Measurements from ENCODE around the gene ZNF226.
"Not testable (repeated sequence)": the region's sequence is repeated elsewhere in the genome, so short reads cannot be mapped to it uniquely, and the experiment has no call there.

ZNF226 gene

DNA sequence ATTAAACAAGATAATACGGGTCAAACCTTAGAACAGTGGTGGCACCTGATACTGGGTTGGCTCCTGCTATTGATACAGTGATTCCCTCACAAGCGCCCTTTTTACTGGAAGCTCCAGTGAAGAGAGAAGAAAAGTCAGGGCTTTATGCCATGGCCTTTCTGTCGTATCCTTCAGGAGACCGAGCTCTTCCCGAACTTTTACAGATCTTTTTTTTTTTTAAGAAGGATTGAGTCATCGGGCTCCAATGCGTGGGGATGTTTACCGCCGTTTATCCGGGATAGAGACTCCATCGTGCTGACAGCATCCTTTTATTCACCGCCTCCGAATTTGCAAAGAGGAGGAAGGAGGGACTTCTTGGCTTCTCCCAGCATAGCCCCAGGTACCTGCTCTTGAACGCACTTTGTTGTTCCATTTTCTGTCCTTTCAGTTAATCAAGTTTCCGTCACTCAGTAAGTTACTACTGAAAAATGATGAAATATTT, 48.0 kb downstream of the ZNF226 start:
- DNase-seq, result no peak

DNA sequence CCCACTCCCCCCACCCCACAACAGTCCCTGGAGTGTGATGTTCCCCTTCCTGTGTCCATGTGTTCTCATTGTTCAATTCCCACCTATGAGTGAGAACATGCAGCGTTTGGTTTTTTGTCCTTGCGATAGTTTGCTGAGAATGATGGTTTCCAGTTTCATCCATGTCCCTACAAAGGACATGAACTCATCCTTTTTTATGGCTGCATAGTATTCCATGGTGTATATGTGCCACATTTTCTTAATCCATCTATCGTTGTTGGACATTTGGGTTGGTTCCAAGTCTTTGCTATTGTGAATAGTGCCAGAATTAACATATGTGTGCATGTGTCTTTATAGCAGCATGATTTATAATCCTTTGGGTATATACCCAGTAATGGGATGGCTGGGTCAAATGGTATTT, 55.0 kb downstream of the ZNF226 start:
- not testable (repeated sequence) for DNase-seq

DNA sequence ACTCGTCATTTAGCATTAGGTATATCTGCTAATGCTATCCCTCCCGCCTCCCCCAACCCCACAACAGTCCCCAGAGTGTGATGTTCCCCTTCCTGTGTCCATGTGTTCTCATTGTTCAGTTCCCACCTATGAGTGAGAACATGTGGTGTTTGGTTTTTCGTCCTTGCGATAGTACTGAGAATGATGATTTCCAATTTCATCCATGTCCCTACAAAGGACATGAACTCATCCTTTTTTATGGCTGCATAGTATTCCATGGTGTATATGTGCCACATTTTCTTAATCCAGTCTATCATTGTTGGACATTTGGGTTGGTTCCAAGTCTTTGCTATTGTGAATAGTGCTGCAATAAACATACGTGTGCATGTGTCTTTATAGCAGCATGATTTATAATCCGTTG, 55.9 kb downstream of the ZNF226 start:
- not testable (repeated sequence) for DNase-seq

- DNase-seq, result not testable (repeated sequence)
Measured at GRCh38 chr19:44221291-44221690, 56.4 kb downstream of the ZNF226 start.
